WI38 (cell line): ENCODE results near the gene ZCCHC8.

Source experiments
- H3K4me3 ChIP-seq: 2 replicates; pipeline ENCODE4 v1.5.1; 2011; ENCODE audit warnings: low read depth, mild to moderate bottlenecking, control low read depth, low read length
- TF ChIP-seq, protein P1 (sequence below): IDR thresholded peaks from 2 replicates; pipeline ENCODE4 v1.5.1; 2012; ENCODE audit warnings: low read depth, mild to moderate bottlenecking, control low read depth, low read length

ZCCHC8 gene

GRCh38 chr12:122500685-122501488, at the start of gene ZCCHC8:
TSS of gene ZCCHC8 (minus strand) at chr12:122500932. CDS start at chr12:122500840, 92 bp downstream.
- TF ChIP-seq, protein P1, sequence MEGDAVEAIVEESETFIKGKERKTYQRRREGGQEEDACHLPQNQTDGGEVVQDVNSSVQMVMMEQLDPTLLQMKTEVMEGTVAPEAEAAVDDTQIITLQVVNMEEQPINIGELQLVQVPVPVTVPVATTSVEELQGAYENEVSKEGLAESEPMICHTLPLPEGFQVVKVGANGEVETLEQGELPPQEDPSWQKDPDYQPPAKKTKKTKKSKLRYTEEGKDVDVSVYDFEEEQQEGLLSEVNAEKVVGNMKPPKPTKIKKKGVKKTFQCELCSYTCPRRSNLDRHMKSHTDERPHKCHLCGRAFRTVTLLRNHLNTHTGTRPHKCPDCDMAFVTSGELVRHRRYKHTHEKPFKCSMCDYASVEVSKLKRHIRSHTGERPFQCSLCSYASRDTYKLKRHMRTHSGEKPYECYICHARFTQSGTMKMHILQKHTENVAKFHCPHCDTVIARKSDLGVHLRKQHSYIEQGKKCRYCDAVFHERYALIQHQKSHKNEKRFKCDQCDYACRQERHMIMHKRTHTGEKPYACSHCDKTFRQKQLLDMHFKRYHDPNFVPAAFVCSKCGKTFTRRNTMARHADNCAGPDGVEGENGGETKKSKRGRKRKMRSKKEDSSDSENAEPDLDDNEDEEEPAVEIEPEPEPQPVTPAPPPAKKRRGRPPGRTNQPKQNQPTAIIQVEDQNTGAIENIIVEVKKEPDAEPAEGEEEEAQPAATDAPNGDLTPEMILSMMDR = no peak
- H3K4me3 ChIP-seq = peak within 1 kb of the TSS; percentile 84

DNA sequence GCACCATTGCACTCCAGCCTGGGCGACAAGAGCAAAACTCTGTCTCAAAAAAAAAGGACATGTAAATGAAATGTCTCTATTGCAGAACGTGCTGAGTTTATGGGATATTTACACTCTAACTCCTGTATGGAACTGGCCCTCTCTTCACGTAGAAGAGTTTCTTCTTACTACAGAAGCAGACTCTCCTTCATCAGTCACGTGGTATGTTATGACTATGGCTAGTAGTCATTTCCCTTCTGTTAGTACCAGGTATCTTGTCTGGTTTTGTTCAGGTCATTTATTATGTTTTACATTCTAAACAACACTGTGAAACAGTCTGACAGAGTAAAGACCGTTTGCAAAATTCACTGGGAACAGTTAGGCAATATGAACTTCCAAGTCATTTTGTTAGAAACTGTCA, 46.6 kb upstream of the ZCCHC8 start:
- H3K4me3 ChIP-seq = no peak overlapping the region
- TF ChIP-seq, protein P1 = no peak

GRCh38 chr12:122545855-122546254, 45.1 kb upstream of the ZCCHC8 start:
- no peak overlapping the region for H3K4me3 ChIP-seq
- TF ChIP-seq, protein P1 = no peak

- TF ChIP-seq, protein P1 = no peak
- no peak overlapping the region for H3K4me3 ChIP-seq
These were observed 43.8 kb upstream of the ZCCHC8 start for GRCh38 chr12:122544537-122544936.

- TF ChIP-seq, protein P1 = no peak
- no peak overlapping the region for H3K4me3 ChIP-seq
These were observed 37.8 kb upstream of the ZCCHC8 start for GRCh38 chr12:122538496-122538895.

DNA sequence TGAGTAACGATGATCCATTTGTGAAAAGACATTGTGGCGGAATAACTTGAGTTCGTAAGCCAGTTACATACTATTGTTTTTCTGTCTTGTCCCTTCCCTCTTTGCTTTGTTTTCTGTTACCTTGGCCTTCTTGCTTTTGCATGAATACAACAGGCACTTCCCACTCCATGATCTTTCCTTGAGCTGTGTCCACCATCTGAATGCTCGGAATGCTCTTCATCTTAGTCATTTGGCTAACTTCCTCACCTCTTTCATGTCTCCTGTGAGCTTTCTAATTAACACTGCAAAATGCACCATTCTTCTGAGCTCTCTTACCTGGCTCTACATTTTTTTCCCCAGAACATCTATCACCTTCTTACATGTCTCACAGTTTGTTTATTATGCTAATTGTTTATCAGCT, 36.3 kb upstream of the ZCCHC8 start:
- H3K4me3 ChIP-seq = no peak overlapping the region
- TF ChIP-seq, protein P1 = no peak

DNA sequence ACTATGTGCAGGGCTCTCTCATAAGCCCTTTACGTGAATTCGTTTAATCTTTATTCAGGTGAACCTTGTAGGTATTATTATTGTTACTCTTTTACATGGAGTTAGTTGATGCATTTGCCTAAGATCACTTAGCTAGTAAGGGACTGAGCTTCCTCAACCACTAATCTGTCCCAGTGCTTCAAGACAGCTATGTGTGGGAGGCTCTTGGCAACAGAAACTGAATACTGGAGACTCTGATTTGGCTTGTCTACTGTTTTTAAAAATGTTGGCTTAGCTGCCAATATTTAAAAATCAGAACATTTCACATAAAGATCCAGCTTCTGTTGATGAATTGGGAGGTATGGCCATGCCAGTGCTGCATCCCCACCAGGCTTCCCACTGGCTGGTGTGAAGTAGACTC, 33.1 kb upstream of the ZCCHC8 start:
- TF ChIP-seq, protein P1 = no peak
- H3K4me3 ChIP-seq = no peak overlapping the region
